ENCODE data around the gene PDE3B.
A peak's percentile ranks its signal among the peaks of the same experiment; 100 is the strongest.

The PDE3B gene

GRCh38 chr11:14898906-14899305, 255.3 kb downstream of the PDE3B start:
- DNase-seq (ENCODE audit: low read depth), result no peak
- TF ChIP-seq, protein P1, sequence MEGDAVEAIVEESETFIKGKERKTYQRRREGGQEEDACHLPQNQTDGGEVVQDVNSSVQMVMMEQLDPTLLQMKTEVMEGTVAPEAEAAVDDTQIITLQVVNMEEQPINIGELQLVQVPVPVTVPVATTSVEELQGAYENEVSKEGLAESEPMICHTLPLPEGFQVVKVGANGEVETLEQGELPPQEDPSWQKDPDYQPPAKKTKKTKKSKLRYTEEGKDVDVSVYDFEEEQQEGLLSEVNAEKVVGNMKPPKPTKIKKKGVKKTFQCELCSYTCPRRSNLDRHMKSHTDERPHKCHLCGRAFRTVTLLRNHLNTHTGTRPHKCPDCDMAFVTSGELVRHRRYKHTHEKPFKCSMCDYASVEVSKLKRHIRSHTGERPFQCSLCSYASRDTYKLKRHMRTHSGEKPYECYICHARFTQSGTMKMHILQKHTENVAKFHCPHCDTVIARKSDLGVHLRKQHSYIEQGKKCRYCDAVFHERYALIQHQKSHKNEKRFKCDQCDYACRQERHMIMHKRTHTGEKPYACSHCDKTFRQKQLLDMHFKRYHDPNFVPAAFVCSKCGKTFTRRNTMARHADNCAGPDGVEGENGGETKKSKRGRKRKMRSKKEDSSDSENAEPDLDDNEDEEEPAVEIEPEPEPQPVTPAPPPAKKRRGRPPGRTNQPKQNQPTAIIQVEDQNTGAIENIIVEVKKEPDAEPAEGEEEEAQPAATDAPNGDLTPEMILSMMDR (conservative IDR thresholded peaks at IDR 0.05; ENCODE audit: low read length), result no peak
- no peak overlapping the region for H3K4me3 ChIP-seq (ENCODE audit: low read length)

DNA sequence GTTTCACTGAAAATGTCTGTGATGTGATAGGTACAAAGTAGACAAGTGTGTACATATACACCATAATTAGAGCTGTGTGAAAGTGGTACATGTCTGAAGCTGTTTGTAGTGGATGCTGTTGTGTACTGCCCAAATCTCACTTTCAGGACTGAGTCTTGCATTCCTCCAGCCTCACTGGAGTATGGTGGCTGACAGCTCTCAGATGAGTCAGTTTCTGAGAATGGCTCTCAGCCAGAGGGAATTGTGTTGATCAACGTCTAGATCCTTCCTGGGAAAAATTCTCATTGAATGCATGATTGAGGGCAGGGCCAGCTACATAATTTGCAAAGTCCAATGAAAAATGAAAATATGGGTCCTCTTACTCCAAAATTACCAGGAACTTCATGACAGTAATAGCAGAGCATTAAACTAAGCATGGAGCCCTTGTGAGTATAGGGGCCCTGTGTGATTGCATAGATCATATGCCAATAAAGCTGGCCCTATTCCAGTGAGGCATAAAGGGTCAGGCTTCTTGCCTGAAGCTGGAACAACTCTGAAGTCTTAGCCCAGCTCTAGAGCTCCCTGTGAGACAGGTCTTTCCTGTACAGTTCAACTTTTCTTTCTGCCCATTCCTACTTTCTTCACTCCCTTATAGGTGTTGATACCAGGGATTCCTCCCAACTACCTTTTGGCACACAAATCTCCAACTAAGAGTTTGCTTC, 259.2 kb downstream of the PDE3B start:
- DNase-seq (ENCODE audit: low read depth), result peak; percentile 61
- H3K4me3 ChIP-seq (ENCODE audit: low read length), result no peak overlapping the region
- TF ChIP-seq, protein P1 (conservative IDR thresholded peaks at IDR 0.05; ENCODE audit: low read length), result no peak

DNA sequence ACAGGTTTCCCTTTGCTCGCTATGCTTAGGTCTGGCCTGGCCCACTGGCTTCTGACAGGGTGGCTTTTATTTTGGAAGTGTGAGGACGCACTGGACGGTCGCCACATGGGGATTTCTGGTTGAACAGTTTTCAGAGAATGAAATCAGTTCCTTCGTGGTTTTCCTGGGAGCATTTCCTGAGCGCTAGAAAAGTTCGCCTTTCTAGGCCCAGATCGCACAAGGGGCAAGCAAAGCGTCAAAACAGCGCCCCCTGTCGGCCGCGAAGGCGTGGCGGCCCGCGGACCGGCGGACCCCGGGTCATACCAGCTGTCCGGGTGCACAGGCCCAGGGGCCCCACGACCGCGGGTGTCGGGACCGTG, 261.1 kb downstream of the PDE3B start:
- peak overlapping the region; percentile 53 for H3K4me3 ChIP-seq (ENCODE audit: low read length)

GRCh38 chr11:14905104-14906033, 261.8 kb downstream of the PDE3B start:
- TF ChIP-seq, protein P1 (conservative IDR thresholded peaks at IDR 0.05; ENCODE audit: low read length), result peak; percentile 37
- DNase-seq (ENCODE audit: low read depth), result peak; percentile 16
- peak overlapping the region; percentile 53 for H3K4me3 ChIP-seq (ENCODE audit: low read length)

More for the DNA sequence above, 261.1 kb downstream of the PDE3B start:
- TF ChIP-seq, protein P1 (conservative IDR thresholded peaks at IDR 0.05; ENCODE audit: low read length), result peak; percentile 76
- peak; percentile 63 for DNase-seq (ENCODE audit: low read depth)

DNA sequence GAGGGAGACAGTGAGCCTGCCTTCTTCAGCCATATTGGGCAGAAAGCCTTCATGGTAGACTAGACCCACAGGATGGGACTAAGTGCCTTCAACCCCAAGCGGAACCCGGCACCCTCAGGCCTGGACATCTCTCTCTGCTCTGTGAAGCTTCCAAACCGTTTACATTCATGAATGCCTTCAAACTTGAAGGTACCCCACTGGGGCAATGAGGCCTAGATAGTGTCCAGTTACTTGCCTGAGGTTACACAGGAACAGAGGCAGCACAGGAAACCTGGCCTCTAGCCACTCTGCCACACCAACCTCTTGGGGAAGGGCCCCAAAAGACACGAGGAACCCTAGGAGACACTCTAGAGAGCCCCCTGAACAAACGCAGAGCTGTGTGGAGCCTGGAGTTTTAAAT, 263.0 kb downstream of the PDE3B start:
- no peak for DNase-seq (ENCODE audit: low read depth)
- H3K4me3 ChIP-seq (ENCODE audit: low read length), result no peak overlapping the region
- TF ChIP-seq, protein P1 (conservative IDR thresholded peaks at IDR 0.05; ENCODE audit: low read length), result no peak

GRCh38 chr11:14906993-14907392, 263.4 kb downstream of the PDE3B start:
- no peak overlapping the region for H3K4me3 ChIP-seq (ENCODE audit: low read length)
- DNase-seq (ENCODE audit: low read depth), result no peak
- TF ChIP-seq, protein P1 (conservative IDR thresholded peaks at IDR 0.05; ENCODE audit: low read length), result no peak
